OCI-LY7 (cell line): ENCODE results near the gene ZAR1L.

ENCODE experiments used
- CTCF ChIP-seq: fragments of 200-600 bp; sonication (generic); conservative IDR thresholded peaks from 2 replicates; pipeline ENCODE4 v1.5.1; 2014; ENCODE audit warnings: mild to moderate bottlenecking, antibody characterized with exemption, low read length, moderate library complexity, mixed read lengths
- EZH2phosphoT487 ChIP-seq: fragments of 200-600 bp; sonication (generic); IDR thresholded peaks from 2 replicates; pipeline ENCODE4 v1.6.1; 2018; ENCODE audit warnings: low read depth, borderline replicate concordance, mild to moderate bottlenecking, mixed run types, antibody characterized with exemption, low read length, moderate library complexity, mixed read lengths

- TF ChIP-seq CTCF (no peak), EZH2phosphoT487 (no peak)
Measured at GRCh38 chr13:32302461-32302860, 12.7 kb downstream of the ZAR1L start.
